GM11168 (cell line): ENCODE measurements around the gene TCN2.
"Not testable (repeated sequence)": the region's sequence is repeated elsewhere in the genome, so short reads cannot be mapped to it uniquely, and the experiment has no call there.

Experiments
- in situ Hi-C: fragments of 300-500 bp; cut with MboI; formaldehyde crosslinking; loops from one replicate; pipeline ENCODE4 v1.12.0; 2022; ENCODE audit warnings: low sequenced_read_pairs; ENCODE audit not compliant: unreplicated experiment

Gene TCN2

DNA sequence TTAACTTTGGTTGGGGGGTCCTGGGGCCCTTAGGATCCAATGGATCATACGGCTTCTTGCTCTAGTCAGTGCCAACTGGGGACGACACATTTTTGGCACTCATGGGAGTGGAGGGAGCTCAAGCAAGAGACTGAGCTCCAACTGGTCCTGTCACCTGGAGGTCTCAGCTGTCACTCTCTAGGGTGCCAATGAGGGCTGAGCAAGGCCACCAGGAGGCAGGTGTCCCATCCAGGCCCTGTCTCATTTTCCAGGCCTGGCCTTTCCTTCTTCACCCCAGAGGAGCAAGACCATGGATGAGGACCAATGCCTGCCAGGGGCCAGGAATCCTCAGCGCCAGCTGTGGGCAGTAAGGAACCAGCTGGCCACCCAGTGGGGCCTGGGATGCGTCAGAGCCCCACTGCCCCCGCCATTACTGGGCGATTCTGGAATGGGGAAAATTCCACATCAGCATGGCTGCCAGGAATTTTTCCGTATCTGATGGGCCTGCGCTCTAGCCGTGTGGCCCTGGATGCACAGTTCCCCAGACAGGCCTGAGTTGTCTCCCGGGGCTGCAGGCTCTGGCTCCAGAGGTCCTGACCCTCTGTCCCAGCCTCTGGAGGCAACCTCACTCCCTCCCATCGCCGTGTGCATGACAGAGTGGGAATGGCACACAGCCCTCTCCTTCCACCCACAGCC, 31.8 kb upstream of the TCN2 start:
- in situ Hi-C loops = no loop called here

DNA sequence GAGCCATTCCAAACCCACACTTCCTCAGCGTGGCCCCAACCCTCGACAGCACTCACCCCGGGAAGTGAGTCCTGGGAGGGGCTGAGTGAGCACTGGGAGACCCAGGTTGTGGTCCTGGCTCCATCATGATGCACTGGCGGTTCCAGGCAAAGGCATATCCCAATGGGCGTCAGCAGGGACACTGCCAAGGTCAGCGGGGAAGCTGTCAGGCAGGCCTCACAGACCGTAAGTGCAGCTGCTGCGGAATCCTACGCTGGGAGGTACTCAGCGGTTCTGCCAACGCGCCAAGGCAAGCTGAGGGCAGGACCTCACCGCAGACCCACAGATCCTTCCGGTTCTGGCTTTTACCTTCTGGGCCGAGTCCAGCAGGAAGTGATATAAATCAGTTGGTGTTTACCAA, 31.1 kb upstream of the TCN2 start:
- in situ Hi-C loops = no loop called here

DNA sequence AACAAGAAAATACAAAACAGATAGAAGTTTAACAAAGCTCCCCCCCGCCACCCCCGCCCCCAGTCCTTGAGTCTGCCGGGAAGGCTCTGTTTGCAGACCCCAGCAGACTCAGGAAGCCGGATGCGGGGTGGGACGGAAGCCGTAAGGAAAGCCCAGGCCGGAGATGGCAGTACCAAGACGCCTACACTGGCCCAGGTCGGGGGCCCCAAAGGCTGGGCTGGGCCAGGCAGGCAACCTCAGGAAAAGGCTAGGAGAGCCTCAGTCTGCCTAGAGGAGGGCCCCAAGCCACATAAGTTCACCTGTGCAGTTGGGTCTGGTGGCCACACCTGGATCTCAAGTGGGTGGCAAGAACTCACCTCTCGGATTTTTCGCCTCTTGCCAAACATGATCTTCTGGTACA, 28.5 kb upstream of the TCN2 start:
- in situ Hi-C loops = no loop called here

DNA sequence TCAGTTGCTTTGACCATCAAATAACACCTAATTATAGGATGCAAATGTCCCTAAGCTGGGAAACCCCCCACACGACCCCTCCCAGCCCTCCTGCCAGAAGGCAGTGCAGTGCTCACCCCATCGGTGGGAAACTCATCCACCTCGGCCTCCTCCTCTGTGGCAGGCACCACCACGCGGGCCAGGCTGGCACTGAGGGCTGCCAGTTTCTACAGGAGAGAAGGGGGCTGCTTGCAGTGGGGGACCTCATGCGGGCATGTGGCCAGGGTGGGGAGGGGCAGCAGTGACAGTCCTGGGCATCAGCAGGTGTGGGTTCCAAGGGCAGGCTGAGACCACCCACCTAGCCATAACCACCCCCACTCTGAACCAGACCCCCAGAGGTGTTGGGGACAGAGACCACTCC, 26.1 kb upstream of the TCN2 start:
- in situ Hi-C loops = no loop called here

DNA sequence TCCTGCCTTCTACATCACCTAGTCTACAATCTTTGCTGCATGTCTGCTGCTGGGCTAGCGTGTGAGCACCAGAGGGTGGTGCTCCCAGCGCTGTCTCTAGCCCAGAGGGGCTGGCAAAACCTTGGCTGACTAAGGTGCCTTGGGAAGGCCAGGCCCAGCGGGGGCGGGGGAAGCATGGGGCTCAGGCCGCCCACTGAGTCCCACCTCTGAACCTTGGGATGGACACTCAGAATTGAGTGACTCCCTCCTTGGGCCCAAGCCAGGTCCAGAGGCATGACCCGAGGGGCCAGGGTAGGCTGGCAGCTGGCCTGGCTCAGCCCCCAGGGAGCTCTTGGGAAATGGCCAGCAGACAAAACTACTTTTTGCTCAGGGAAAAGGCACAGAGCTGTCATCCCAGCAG, 24.9 kb upstream of the TCN2 start:
- in situ Hi-C loops = no loop called here

DNA sequence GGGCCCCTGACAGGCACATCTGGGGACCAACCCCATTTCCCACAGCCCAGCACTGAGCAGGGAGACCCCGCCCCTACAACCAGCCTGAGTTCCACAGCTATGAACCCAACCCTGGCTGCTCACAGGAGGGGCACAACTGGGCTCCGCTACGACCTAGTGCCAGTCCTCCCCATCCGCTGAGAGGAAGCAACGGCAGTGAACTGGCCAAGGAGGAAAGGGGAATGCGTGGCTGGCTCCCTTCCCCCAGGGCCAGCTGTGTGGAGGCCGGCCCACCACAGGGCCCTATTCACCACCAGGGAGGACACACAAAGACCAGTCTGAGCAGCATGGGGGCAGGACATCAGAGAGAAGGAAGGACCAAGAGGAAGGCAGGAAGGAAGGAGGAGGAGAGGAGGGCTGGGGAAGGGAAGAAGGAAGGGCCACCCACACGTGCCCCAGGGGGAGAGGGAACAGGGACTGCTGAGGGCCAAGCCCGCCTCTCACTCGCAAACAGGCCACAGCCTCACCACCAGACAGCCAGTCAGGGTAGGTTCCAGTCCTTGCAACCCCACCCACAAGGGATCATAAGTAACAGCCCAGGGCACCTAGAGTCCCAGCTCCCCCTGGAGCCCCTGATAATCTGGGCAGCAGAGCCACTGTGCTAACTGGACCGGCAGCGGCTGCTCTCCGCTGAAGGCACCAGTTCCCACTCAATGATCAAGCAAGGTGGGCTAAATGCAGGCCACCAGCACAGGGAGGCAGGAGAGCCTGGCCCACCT, 24.0 kb upstream of the TCN2 start:
- in situ Hi-C loops = no loop called here

DNA sequence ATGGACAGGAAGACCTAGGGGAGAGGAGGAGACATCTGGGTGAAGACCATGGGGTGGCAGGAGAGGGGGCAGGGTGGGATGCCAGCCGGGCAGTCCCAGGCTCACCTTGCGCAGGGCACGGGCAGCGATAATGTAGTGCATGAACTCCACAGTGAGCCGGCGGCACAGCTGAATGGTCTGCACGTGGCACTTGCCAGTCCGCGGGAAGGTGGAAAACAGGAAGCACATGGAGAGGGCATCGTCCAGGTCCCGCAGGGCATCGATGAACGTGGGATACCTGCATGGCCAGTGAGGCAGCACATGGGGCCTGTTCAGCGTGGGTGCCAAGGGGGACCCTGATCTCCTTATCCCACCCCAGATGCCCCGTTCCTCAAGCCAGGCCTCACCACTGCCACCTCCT, 22.5 kb upstream of the TCN2 start:
- in situ Hi-C loops = no loop called here

DNA sequence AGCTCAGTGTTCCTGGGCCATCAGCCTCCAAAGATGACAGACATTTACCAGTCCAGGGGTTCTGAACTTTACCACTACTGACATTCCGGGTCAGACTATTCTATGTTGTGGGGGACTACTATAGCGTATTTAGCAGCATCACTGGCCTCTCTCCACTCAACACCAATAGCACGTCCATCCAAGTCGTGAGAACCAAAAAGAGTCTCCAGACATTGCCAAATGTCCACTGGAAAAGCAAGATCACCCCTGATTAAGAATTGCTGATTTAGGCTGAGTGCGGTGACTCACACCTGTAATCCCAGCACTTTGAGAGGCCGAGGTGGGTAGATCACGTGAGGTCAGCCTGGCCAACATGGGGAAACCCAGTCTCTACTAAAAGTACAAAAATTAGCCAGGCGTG, 20.6 kb upstream of the TCN2 start:
- in situ Hi-C loops = no loop called here

DNA sequence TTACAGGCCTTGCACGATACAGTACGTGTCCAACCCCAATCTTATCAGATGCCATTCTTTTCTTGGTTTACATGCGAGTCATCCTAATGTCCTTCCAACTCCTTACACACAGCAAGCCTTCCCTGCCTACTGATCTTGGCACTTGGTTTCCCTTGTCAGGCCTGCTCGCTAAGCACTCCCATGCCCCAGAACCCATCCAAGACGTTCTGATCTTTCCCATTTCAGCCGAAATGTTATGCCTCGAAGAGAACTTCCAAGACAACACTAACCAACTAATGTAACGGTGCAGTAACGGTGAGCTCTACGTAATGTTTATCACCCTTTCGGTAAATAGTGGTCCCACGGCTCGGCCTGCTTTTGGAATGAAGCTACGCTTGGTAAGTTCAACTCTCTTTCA, 15.8 kb upstream of the TCN2 start:
- in situ Hi-C loops = no loop called here

DNA sequence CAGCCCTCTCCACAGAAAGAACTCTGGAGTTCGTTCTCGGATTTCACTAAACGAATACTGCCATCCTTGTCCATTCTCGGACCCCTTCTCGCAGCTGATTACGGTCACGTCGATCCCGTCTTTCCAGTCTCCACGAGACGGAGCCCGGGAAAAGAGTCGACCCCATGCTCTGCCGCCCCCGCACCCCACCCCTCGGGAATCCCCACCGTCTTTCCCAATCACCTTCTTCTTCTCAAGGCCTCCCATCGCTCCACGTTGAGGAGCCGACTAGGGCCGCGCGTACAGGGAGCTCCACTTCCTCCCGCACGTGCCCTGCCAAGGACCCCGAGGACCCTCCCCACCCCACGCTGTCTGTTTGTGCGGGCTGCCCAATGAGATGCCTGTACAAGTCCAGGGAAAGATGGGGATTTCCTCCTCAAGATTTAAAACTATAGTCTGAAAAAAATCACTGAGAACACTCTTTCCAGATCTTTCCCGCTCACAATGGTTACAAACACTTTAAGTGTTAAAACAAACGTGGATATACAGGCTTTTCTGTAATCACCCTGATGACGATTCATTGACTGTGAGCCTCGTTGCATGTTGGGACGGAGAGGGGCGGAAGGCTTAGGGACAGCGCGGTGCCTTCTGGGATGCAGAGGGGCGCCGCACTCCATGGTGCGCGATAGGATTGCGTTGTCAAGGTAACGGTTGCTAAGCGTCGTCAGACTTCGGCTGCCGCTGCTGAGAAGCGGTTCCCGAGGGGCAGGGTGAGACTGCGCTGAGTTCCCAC, 15.2 kb upstream of the TCN2 start, which contains the start of gene PES1:
PES1 (minus strand) TSS at position 323 of the 772 bp plus-strand sequence; CDS start at position 246, 77 bp downstream.
- in situ Hi-C loops = no loop called here

DNA sequence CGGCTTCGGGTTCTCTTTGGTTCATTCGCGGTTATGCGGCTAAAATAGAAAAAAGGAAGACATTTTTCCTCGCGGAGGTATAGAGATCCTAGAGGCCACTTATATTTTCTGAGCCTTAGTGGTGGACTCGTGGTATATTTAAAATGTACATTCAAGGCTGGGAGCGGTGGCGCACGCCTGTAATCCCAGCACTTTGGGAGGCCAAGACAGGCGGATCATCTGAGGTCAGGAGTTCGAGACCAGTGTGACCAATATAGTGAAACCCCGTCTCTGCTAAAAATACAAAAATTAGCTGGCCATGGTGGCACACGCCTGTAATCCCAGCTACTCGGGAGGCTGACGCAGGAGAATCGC, 14.6 kb upstream of the TCN2 start:
- in situ Hi-C loops = not testable (repeated sequence)

DNA sequence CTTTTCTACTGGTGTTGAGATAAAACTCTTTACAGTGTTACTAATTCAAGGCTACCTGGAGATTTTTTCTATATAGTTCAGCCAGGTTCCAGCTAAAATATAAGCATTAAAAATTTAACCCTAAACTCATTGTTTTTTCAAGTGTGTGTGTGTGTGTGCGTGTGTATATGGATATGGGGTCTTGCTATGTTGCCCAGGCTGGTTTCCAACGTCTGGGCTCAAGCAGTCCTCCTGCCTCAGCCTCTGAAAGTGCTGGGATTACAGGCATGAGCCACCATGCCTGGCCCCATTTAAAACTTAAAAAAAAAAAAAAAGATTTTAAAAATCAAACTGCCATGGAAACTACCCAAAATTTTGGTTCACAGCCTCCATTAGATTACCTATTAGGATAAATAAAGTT, 10.8 kb upstream of the TCN2 start:
- in situ Hi-C loops = no loop called here

DNA sequence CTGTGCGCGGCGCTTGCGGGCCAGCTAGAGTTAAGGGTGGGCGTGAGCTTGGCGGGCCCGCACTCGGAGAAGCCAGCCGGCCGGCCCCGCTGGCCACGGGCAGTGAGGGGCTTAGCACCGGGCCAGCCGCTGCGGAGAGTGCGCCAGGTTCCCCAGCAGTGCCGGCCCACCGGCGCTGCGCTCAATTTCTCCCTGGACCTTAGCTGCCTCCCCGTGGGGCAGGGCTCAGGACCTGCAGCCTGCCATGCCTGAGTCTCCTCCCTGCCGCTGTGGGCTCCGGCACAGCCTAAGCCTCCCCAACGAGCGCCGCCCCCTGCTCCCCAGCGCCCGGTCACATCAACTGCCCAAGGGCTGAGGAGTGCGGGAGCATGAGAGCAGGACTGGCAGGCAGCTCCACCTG, 10.1 kb upstream of the TCN2 start:
- in situ Hi-C loops = no loop called here

DNA sequence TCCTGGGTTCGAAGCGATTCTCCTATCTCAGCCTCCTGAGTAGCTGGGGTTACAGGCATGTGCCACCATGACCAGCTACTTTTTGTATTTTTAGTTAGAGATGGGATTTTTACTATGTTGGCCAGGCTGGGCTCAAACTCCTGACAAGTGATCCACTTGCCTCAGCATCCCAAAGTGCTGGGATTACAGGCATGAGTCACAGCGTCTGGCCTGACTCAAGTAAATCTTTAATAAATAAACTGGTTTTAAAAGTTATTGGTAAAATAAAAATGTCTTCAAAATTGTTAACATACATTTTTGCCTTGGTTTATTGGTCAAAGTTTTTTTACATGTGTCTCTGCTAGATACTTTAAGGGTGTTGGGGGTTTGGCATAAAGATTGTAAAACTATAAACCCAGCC, 8.0 kb upstream of the TCN2 start:
- in situ Hi-C loops = no loop called here

DNA sequence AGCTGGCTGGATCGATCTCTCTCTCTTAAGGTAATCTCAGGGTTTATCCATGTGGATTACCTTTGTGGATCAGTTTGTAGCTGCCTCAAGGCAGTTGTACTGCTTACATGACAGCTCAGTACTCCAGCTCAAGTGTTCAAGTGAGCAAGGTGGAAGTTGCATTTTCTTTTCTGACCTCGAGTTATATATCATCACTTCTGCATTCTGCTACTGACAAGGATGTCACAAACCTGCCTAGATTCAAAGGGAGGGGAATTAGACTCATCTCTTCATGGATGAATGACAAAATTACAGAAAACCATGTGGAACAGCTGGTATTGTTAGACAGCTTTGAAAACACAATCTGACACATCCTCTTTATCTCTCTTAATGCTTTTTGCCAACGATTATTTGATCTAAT, 6.1 kb upstream of the TCN2 start:
- in situ Hi-C loops = no loop called here

DNA sequence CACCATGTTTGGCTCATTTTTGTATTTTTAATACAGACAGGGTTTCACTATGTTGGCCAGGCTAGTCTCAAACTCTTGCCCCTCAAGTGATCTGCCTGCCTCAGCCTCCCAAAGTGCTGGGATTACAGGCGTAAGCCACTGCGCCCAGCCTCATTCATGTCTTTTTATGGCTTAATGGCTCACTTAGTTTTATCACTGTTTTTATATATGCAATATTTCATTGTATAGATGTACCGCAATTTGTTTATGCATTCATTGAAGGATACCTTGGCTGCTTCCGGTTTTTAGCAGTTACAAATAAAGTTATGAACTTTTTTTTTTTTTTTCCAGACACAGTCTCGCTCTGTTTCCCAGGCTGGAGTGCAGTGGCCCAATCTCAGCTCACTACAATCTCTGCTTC, 5.5 kb upstream of the TCN2 start:
- in situ Hi-C loops = no loop called here

DNA sequence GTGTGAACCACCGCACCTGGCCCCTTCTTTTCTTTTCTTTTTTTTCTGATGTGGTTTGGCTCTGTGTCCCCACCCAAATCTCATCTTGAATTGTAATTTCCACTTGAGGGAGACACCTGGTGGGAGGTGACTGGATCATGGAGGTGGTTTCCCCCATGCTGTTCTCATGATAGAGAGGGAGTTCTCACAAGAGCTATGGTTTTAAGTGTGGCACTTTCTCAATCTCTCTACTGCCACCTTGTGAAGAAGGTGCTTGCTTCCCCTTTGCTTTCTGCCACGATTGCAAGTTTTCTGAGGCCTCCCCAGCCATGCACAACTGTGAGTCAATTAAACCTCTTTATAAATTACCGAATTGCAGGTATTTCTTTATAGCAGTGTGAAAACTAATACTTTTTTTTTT, 4.9 kb upstream of the TCN2 start:
- in situ Hi-C loops = no loop called here

DNA sequence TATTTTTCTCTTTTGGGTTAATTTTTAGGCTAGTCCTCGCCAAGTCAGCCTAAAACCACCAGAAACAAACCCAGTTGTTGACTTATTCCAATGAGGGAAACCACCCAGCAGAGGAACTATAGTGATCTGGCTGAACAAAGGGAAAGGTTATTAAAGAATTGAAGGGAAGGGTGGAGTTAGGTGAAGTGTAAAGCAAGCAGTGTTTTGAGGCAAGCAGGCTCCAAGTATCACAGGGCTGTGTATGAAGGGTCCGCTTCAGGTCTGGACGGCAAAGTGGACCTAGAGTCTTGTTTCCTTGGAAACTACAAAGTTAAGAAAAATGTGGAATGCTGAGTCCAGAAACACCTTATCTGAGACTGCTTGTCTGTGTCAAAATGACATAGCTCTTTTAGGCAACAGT, 3.2 kb upstream of the TCN2 start:
- in situ Hi-C loops = no loop called here

DNA sequence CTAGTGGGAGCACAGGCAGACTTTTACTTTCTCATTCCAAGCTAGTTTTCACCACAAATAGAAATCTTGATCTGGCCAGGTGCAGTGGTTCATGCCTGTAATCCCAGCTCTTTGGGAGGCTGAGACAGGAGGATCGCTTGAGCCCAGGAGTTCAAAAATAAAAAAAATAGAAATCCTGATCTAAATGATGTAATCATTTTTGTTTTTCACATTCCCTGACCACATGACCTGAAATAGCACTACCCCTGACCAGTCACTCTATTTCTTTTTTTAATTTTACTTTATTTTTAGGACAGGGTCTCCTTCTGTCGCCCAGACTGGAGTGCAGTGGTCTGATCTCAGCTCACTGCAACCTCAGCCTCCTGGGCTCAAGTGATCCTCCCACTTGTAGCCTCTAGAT, 2.3 kb upstream of the TCN2 start:
- in situ Hi-C loops = no loop called here

DNA sequence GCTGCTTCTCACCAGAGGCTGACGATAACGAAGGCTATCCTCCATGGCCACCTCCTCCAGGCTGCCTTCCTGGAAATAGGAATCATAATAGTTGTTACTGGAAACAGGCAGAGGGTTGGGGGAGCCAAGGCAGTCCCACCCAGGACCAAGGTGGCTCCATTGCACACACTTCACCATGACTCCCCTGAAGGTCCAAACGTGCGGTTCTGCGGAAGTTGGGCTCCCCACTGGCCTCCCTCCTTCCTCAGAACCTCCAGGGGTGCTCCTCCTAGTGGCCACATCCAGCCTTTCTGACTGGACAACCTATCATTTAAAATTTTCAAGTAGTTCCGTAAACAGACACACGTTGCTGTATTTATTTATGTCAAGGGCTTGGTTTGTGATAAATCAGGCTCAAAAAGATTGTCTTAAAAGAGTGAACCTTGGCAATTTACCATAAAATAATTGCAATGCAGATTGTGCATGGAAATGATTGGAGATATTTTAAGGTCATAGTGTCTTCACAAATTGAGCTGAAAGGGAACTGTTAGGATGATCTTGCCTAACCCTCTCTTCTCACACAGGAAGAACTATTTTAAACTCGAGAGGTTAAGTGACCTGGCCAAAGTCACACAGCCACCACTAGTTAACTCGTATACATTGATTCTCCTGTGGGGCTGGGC, 1.4 kb upstream of the TCN2 start:
- in situ Hi-C loops = no loop called here
